Colonic mucosa (tissue), 4 donors: Measurements from ENCODE around the gene SVIL. TPM values are rescaled to one million over a fixed set of nuclear protein-coding genes. Genes with fewer than 3 reads are reported as not detected.

ENCODE experiments used
- DNase-seq: peaks from one replicate; pipeline ENCODE4 v3.0.0-alpha.2; 2020
- H3K27ac ChIP-seq: fragments of 200-600 bp; one replicate; pipeline ENCODE4 v1.8.0; 2021
- H3K27me3 ChIP-seq: fragments of 200-600 bp; one replicate; pipeline ENCODE4 v1.8.0; 2021
- H3K36me3 ChIP-seq: fragments of 200-600 bp; one replicate; pipeline ENCODE4 v1.8.0; 2021
- H3K4me1 ChIP-seq: fragments of 200-600 bp; one replicate; pipeline ENCODE4 v1.8.0; 2021; ENCODE audit warnings: mild to moderate bottlenecking
- H3K4me3 ChIP-seq: fragments of 200-600 bp; one replicate; pipeline ENCODE4 v1.8.0; 2021
- H3K9ac ChIP-seq, 2 donors: one replicate each; pipeline ENCODE4 v1.7.0; 2013; ENCODE audit warnings: control low read depth in 2 of 2, low read depth in 2 of 2, low read length in 2 of 2
- H3K9me3 ChIP-seq: fragments of 200-600 bp; one replicate; pipeline ENCODE4 v1.8.0; 2021
- CTCF ChIP-seq: fragments of 200-600 bp; IDR thresholded peaks from one replicate; pipeline ENCODE4 v1.8.0; 2022; ENCODE audit warnings: antibody characterized with exemption, mild to moderate bottlenecking
- intact Hi-C: fragments of 100-400 bp; cut with DNase I; formaldehyde crosslinking; loops from one replicate; pipeline ENCODE4 v1.14.1; 2022
- total RNA-seq, 2 donors: library from RNA; stranded (reverse); fragmentation: NEBNext Ultra II Directional in 1 of 2; extraction: Animal tissue kit (Norgen Biotek cat#: 25700) in 1 of 2; gene quantifications; one replicate each; pipeline ENCODE4 v1.2.1, GENCODE V29; 2021
- donor health status: healthy.
- donor health status: DM: no; HTN: no; CAD: no.
- donor health status: DM: no; HTN: no; CAD: no.

Gene SVIL
- total RNA-seq, 2 donors from 2014 or later, result 62.6 to 132 TPM

- H3K9ac ChIP-seq, result no peak overlapping the region
- H3K27me3 ChIP-seq, result no peaks in the 10 kb centered on the region
- H3K36me3 ChIP-seq, result peaks cover under 1% of the 10 kb centered on the region
- no peaks in the 10 kb centered on the region for H3K4me1 ChIP-seq
- no peaks in the 10 kb centered on the region for H3K9me3 ChIP-seq
- H3K27ac ChIP-seq, result no peak overlapping the region
- DNase-seq, result no peak
- intact Hi-C loops, result no loop called here
- H3K4me3 ChIP-seq, result no peak overlapping the region
- TF ChIP-seq CTCF, result no peak
Measured at GRCh38 chr10:29479981-29480954, 154.5 kb downstream of the SVIL start.

- no peaks in the 10 kb centered on the region for H3K9me3 ChIP-seq
- TF ChIP-seq CTCF, result no peak
- no peak overlapping the region for H3K9ac ChIP-seq
- no peak for DNase-seq
- H3K4me3 ChIP-seq, result no peak overlapping the region
- no peak overlapping the region for H3K27ac ChIP-seq
- H3K27me3 ChIP-seq, result no peaks in the 10 kb centered on the region
- H3K36me3 ChIP-seq, result no peaks in the 10 kb centered on the region
- H3K4me1 ChIP-seq, result no peaks in the 10 kb centered on the region
- intact Hi-C loops, result no loop called here
Measured at GRCh38 chr10:29479081-29479925, 155.5 kb downstream of the SVIL start.

- DNase-seq, result no peak
- no peak overlapping the region for H3K27ac ChIP-seq
- intact Hi-C loops, result no loop called here
Measured at GRCh38 chr10:29473406-29474100, 161.2 kb downstream of the SVIL start.

GRCh38 chr10:29473087-29473356 lies 161.7 kb downstream of the SVIL start:
- Histone ChIP-seq H3K27ac (no peak overlapping the region), H3K9ac (no peak overlapping the region), H3K36me3 (peaks cover 4% of the 10 kb centered on the region), H3K27me3 (no peaks in the 10 kb centered on the region), H3K9me3 (no peaks in the 10 kb centered on the region), H3K4me1 (no peaks in the 10 kb centered on the region), H3K4me3 (no peak overlapping the region)
- intact Hi-C loops, result no loop called here
- no peak for TF ChIP-seq CTCF
- no peak for DNase-seq

More at GRCh38 chr10:29473406-29474100, 161.2 kb downstream of the SVIL start:
- no peak overlapping the region for H3K4me3 ChIP-seq
- TF ChIP-seq CTCF, result no peak
- H3K27me3 ChIP-seq, result no peaks in the 10 kb centered on the region
- no peaks in the 10 kb centered on the region for H3K4me1 ChIP-seq
- peaks cover 4% of the 10 kb centered on the region for H3K36me3 ChIP-seq
- no peaks in the 10 kb centered on the region for H3K9me3 ChIP-seq
- no peak overlapping the region for H3K9ac ChIP-seq
